GM19468 (cell line): ENCODE results near the gene STX18.
"Not testable (repeated sequence)": the region's sequence is repeated elsewhere in the genome, so short reads cannot be mapped to it uniquely, and the experiment has no call there.

Experiments used
- ATAC-seq: cut with Tn5 transposase; IDR thresholded peaks from one replicate; pipeline ENCODE4 v1.9.1; 2021; ENCODE audit warnings: mild to moderate bottlenecking, moderate library complexity, moderate number of reproducible peaks; ENCODE audit not compliant: unreplicated experiment; ENCODE audit errors: extremely low read depth

The STX18 gene

GRCh38 chr4:4558881-4559280 is 17.0 kb upstream of the STX18 start:
- no peak for ATAC-seq

- ATAC-seq = no peak
Measured at GRCh38 chr4:4555916-4556315, 14.1 kb upstream of the STX18 start.

GRCh38 chr4:4554234-4554633 is 12.4 kb upstream of the STX18 start:
- no peak for ATAC-seq

GRCh38 chr4:4552042-4552441 is 10.2 kb upstream of the STX18 start:
- ATAC-seq = not testable (repeated sequence)

GRCh38 chr4:4550161-4550560 is 8.3 kb upstream of the STX18 start:
- not testable (repeated sequence) for ATAC-seq

- ATAC-seq = no peak
Measured at GRCh38 chr4:4549534-4549933, 7.7 kb upstream of the STX18 start.

- ATAC-seq = no peak
Measured at GRCh38 chr4:4542774-4543485, 1.1 kb upstream of the STX18 start.

GRCh38 chr4:4541040-4541631 is 712 bp downstream of the STX18 start:
- peak; percentile 18 for ATAC-seq

GRCh38 chr4:4539481-4539880 is 2.4 kb downstream of the STX18 start:
- no peak for ATAC-seq

GRCh38 chr4:4535590-4535989 is 6.3 kb downstream of the STX18 start:
- no peak for ATAC-seq

- no peak for ATAC-seq
Measured at GRCh38 chr4:4534515-4535145, 7.2 kb downstream of the STX18 start.

GRCh38 chr4:4533461-4534169 is 8.2 kb downstream of the STX18 start:
- no peak for ATAC-seq

GRCh38 chr4:4532371-4533154 is 9.3 kb downstream of the STX18 start:
- no peak for ATAC-seq

- no peak for ATAC-seq
Measured at GRCh38 chr4:4529392-4529791, 12.5 kb downstream of the STX18 start.

- ATAC-seq = no peak
Measured at GRCh38 chr4:4526401-4526800, 15.4 kb downstream of the STX18 start.

- peak; percentile 93 for ATAC-seq
Measured at GRCh38 chr4:4524364-4524763, 17.5 kb downstream of the STX18 start.

- no peak for ATAC-seq
Measured at GRCh38 chr4:4521731-4522130, 20.1 kb downstream of the STX18 start.

- no peak for ATAC-seq
Measured at GRCh38 chr4:4521136-4521535, 20.7 kb downstream of the STX18 start.

- no peak for ATAC-seq
Measured at GRCh38 chr4:4519297-4519894, 22.5 kb downstream of the STX18 start.

- no peak for ATAC-seq
Measured at GRCh38 chr4:4518747-4519146, 23.1 kb downstream of the STX18 start.
